Stomach (tissue), 9 donors: ENCODE results near the gene LMNTD2. TPM values are rescaled to one million over a fixed set of nuclear protein-coding genes. Genes with fewer than 3 reads are reported as not detected.
A peak's percentile ranks its signal among the peaks of the same experiment; 100 is the strongest.

Experiments used
- DNase-seq, 2 donors: peaks; one replicate each; pipeline versions ENCODE4 v3.0.0 to v3.0.0-alpha.2; 2013 to 2019
- H3K27ac ChIP-seq, 5 donors: fragments of 200-600 bp in 4 of 5; sonication (generic) in 4 of 5; one replicate each; pipeline ENCODE4 v1.5.1; 2013 to 2019; ENCODE audit warnings: mild to moderate bottlenecking in 1 of 5, moderate library complexity in 1 of 5
- H3K27me3 ChIP-seq, 3 donors: fragments of 200-600 bp; sonication (generic); one replicate each; pipeline ENCODE4 v1.5.1; 2017 to 2019; ENCODE audit warnings: mixed run types in 1 of 3
- H3K36me3 ChIP-seq, 4 donors: fragments of 200-600 bp; sonication (generic); 1 replicate in 3 of 4; 2 replicates in 1 of 4; pipeline ENCODE4 v1.5.1; 2016 to 2019
- H3K4me1 ChIP-seq, 4 donors: fragments of 200-600 bp; sonication (generic); one replicate each; pipeline ENCODE4 v1.5.1; 2016 to 2019
- H3K4me3 ChIP-seq, 4 donors: fragments of 200-600 bp; sonication (generic) in 3 of 4; one replicate each; pipeline ENCODE4 v1.5.1; 2016 to 2019; ENCODE audit warnings: mild to moderate bottlenecking in 1 of 4
- H3K9me3 ChIP-seq, 4 donors: fragments of 200-600 bp; sonication (generic); one replicate each; pipeline ENCODE4 v1.5.1; 2016 to 2019
- CTCF ChIP-seq, 7 experiments: fragments of 450-650 bp in 4 of 7; fragments of 200-600 bp in 3 of 7; sonication (generic) in 3 of 7; IDR thresholded peaks; one replicate each; pipeline ENCODE4 v1.5.1; 2016 to 2019; ENCODE audit warnings: antibody characterized with exemption in 7 of 7, control low read depth in 2 of 7, mild to moderate bottlenecking in 1 of 7
- EP300 ChIP-seq: sonication (generic); formaldehyde crosslinking; IDR thresholded peaks from one replicate; pipeline ENCODE4 v1.6.1; 2017; ENCODE audit warnings: antibody characterized with exemption
- POLR2A ChIP-seq, 4 donors: fragments of 450-650 bp; IDR thresholded peaks; one replicate each; pipeline ENCODE4 v1.6.1; 2016; ENCODE audit warnings: antibody characterized with exemption in 4 of 4, control low read depth in 2 of 4, mild to moderate bottlenecking in 1 of 4, moderate library complexity in 1 of 4
- POLR2AphosphoS5 ChIP-seq, 3 donors: sonication (generic); formaldehyde crosslinking; IDR thresholded peaks; one replicate each; pipeline ENCODE4 v1.6.1; 2016; ENCODE audit warnings: antibody characterized with exemption in 3 of 3
- WGBS, 5 donors: extraction: QIAGEN DNeasy Blood & Tissue Kit in 3 of 5; methylation state at CpG; one replicate each; pipeline versions ENCODE4 v1.1.5 to v1.1.7; 2013 to 2018; 5-methylcytosine and 5-hydroxymethylcytosine counted together
- intact Hi-C: fragments of 100-400 bp; cut with DNase I; formaldehyde crosslinking; loops from one replicate; pipeline ENCODE4 v1.15.1; 2023; ENCODE audit warnings: low total_unique reads
- polyA plus RNA-seq, 3 donors: library from polyadenylated mRNA; stranded (reverse); fragments of 200-250 nt; gene quantifications; one replicate each; pipeline ENCODE4 v1.2.3, GENCODE V29; 2013
- total RNA-seq, 5 donors: library from RNA; depleted of rRNA; stranded (reverse); fragments of >200 nt; gene quantifications; one replicate each; pipeline versions ENCODE4 v1.1.0 to v1.2.3, GENCODE V29; 2014 to 2016
- donor health status: healthy with polysubstance abuse.
- donor health status: Bipolar disorder and iron deficiency.
- donor health status: healthy.

LMNTD2 gene
- total and polyA plus RNA-seq, 8 donors: 0.55 to 92.7 (median 8.2) TPM

- no peak overlapping the region for H3K27ac ChIP-seq
- H3K36me3 ChIP-seq: peaks cover 97 to 100% (median 100%) of the 10 kb centered on the region in 4 donors
- H3K4me3 ChIP-seq: no peak overlapping the region
- H3K4me1 ChIP-seq: peaks cover 10 to 30% (median 28%) of the 10 kb centered on the region in 4 donors
- H3K9me3 ChIP-seq: no peaks in the 10 kb centered on the region
- H3K27me3 ChIP-seq: no peaks in the 10 kb centered on the region
- DNase-seq: no peak
- intact Hi-C loops: no loop called here
- TF ChIP-seq EP300 (no peak), POLR2AphosphoS5 (IDR thresholded peaks at IDR 0.05) (no peak), CTCF (IDR thresholded peaks at IDR 0.05) (no peak), POLR2A (IDR thresholded peaks at IDR 0.05) (no peak)
- WGBS, 5 donors: 90 to 95% (median 94%) methylated on average over 14 to 45 of the region's 45 CpGs
Observed at GRCh38 chr11:607971-608659, 47.6 kb upstream of the LMNTD2 start.

- peaks cover 95 to 100% (median 100%) of the 10 kb centered on the region in 4 donors for H3K36me3 ChIP-seq
- 90 to 95% (median 93%) methylated on average over 27 to 35 of the region's 35 CpGs for WGBS, 5 donors
- TF ChIP-seq POLR2A (IDR thresholded peaks at IDR 0.05) (no peak), CTCF (IDR thresholded peaks at IDR 0.05) (no peak), POLR2AphosphoS5 (IDR thresholded peaks at IDR 0.05) (no peak), EP300 (no peak)
- no peak overlapping the region for H3K4me3 ChIP-seq
- DNase-seq: no peak
- no peaks in the 10 kb centered on the region for H3K27me3 ChIP-seq
- intact Hi-C loops: no loop called here
- no peaks in the 10 kb centered on the region for H3K9me3 ChIP-seq
- H3K4me1 ChIP-seq: peaks cover under 1 to 21% (median 19%) of the 10 kb centered on the region in 4 donors
- H3K27ac ChIP-seq: peak overlapping the region in 3 of 5 donors; percentile 60 to 75 (median 61)
Observed at GRCh38 chr11:607020-607780, 46.7 kb upstream of the LMNTD2 start.

GRCh38 chr11:606245-606644 lies 45.7 kb upstream of the LMNTD2 start:
- peak; percentile 72 to 80 for DNase-seq
- Histone ChIP-seq H3K27me3 (no peaks in the 10 kb centered on the region), H3K9me3 (no peaks in the 10 kb centered on the region), H3K4me3 (no peak overlapping the region), H3K36me3 (peaks cover 95 to 100% (median 100%) of the 10 kb centered on the region in 4 donors), H3K27ac (peak overlapping the region in 4 of 5 donors; percentile 26 to 75 (median 60)), H3K4me1 (peaks cover 0 to 12% (median 10%) of the 10 kb centered on the region in 4 donors)
- TF ChIP-seq POLR2AphosphoS5 (IDR thresholded peaks at IDR 0.05) (peak in 1 of 3 donors; percentile 64), CTCF (IDR thresholded peaks at IDR 0.05) (no peak)
- 44 to 53% (median 49%) methylated on average over 13 to 19 of the region's 19 CpGs for WGBS, 5 donors
- intact Hi-C loops: no loop called here

GRCh38 chr11:605286-606129 lies 45.0 kb upstream of the LMNTD2 start:
- Histone ChIP-seq H3K4me1 (peaks cover 0 to 11% (median 8%) of the 10 kb centered on the region in 4 donors), H3K27ac (peak overlapping the region in 4 of 5 donors; percentile 26 to 75 (median 60)), H3K27me3 (no peaks in the 10 kb centered on the region), H3K9me3 (no peaks in the 10 kb centered on the region), H3K36me3 (peaks cover 94 to 100% (median 100%) of the 10 kb centered on the region in 4 donors), H3K4me3 (no peak overlapping the region)
- peak in 1 of 2 donors; percentile 6 for DNase-seq
- intact Hi-C loops: no loop called here
- TF ChIP-seq POLR2AphosphoS5 (IDR thresholded peaks at IDR 0.05) (no peak), POLR2A (IDR thresholded peaks at IDR 0.05) (no peak), CTCF (IDR thresholded peaks at IDR 0.05) (no peak), EP300 (no peak)
- 73 to 96% (median 92%) methylated on average over 11 to 33 of the region's 33 CpGs for WGBS, 5 donors
